ENCODE measurements around the gene CPD.

The CPD gene

GRCh38 chr17:30391534-30391933 lies 12.8 kb downstream of the CPD start:
- POLR2A ChIA-PET (ENCODE audit: low non-redundant PET), result no interaction called here
- CTCF ChIA-PET, result no interaction called here
- no peak overlapping the region for H3K27ac ChIP-seq
- no peak for TF ChIP-seq CTCF (conservative IDR thresholded peaks at IDR 0.05; ENCODE audit: low read depth)
- DNase-seq (ENCODE audit: low spot score), result no peak

- ChIA-PET POLR2A (ENCODE audit: low non-redundant PET) (no interaction called here), CTCF (no interaction called here)
- no peak overlapping the region for H3K27ac ChIP-seq
- DNase-seq (ENCODE audit: low spot score), result no peak
- no peak for TF ChIP-seq CTCF (conservative IDR thresholded peaks at IDR 0.05; ENCODE audit: low read depth)
These were observed 14.8 kb downstream of the CPD start for GRCh38 chr17:30393491-30393890.

- CTCF ChIA-PET, result no interaction called here
- H3K27ac ChIP-seq, result no peak overlapping the region
- POLR2A ChIA-PET (ENCODE audit: low non-redundant PET), result interaction anchor here (0.6 kb wide), 1 partner anchor 580 kb away, joined by 4 read pairs; no protein-coding TSS in a partner anchor
- no peak for TF ChIP-seq CTCF (conservative IDR thresholded peaks at IDR 0.05; ENCODE audit: low read depth)
- no peak for DNase-seq (ENCODE audit: low spot score)
These were observed 15.5 kb downstream of the CPD start for GRCh38 chr17:30393911-30394867.

GRCh38 chr17:30395398-30396022 lies 16.8 kb downstream of the CPD start:
- TF ChIP-seq CTCF (conservative IDR thresholded peaks at IDR 0.05; ENCODE audit: low read depth), result no peak
- no peak for DNase-seq (ENCODE audit: low spot score)
- CTCF ChIA-PET, result interaction anchor here (0.6 to 0.9 kb wide), 2 partner anchors 10 to 15 kb away, joined by 3 to 4 read pairs; no protein-coding TSS in a partner anchor
- POLR2A ChIA-PET (ENCODE audit: low non-redundant PET), result no interaction called here
- no peak overlapping the region for H3K27ac ChIP-seq

GRCh38 chr17:30396129-30396528 lies 17.4 kb downstream of the CPD start:
- no peak for DNase-seq (ENCODE audit: low spot score)
- POLR2A ChIA-PET (ENCODE audit: low non-redundant PET), result no interaction called here
- no peak overlapping the region for H3K27ac ChIP-seq
- no peak for TF ChIP-seq CTCF (conservative IDR thresholded peaks at IDR 0.05; ENCODE audit: low read depth)
- CTCF ChIA-PET, result interaction anchor here (0.6 to 0.9 kb wide), 2 partner anchors 9 to 16 kb away, joined by 3 to 4 read pairs; no protein-coding TSS in a partner anchor

GRCh38 chr17:30396612-30397011 lies 17.9 kb downstream of the CPD start:
- POLR2A ChIA-PET (ENCODE audit: low non-redundant PET), result no interaction called here
- DNase-seq (ENCODE audit: low spot score), result no peak
- no peak for TF ChIP-seq CTCF (conservative IDR thresholded peaks at IDR 0.05; ENCODE audit: low read depth)
- CTCF ChIA-PET, result no interaction called here
- H3K27ac ChIP-seq, result no peak overlapping the region

Data from RWPE1 (cell line).